OCI-LY7 (cell line): Measurements from ENCODE around the gene SEMA3D. TPM values are rescaled to one million over a fixed set of nuclear protein-coding genes. Genes with fewer than 3 reads are reported as not detected.

Experiments used
- BruUV-seq: library from RNA; stranded (reverse); fragments of 400-500 nt; replicated peaks from 2 replicates; lab custom pipeline; 2021; lab: Mats Ljungman, UMichigan
- CTCF ChIA-PET: fragments of 300-600 bp; sonication (Branson Sonifier 250); formaldehyde crosslinking; loops from one replicate; lab custom pipeline; 2022; ENCODE audit warnings: antibody characterized with exemption; ENCODE audit not compliant: unreplicated experiment; lab: Charles Lee
- POLR2A ChIA-PET: fragments of 300-600 bp; sonication (Branson Sonifier 250); formaldehyde crosslinking; loops from one replicate; lab custom pipeline; 2022; ENCODE audit warnings: antibody characterized with exemption; lab: Charles Lee
- DNase-seq: peaks from one replicate; pipeline ENCODE4 v3.0.0-alpha.2; 2015; ENCODE audit warnings: low spot score
- H2AFZ ChIP-seq: fragments of 200-600 bp; sonication (generic), shearing (Covaris generic); 2 replicates; pipeline ENCODE4 v1.6.1; 2014; ENCODE audit warnings: mild to moderate bottlenecking, antibody characterized with exemption, low read length, moderate library complexity
- H3K27ac ChIP-seq: fragments of 200-600 bp; sonication (generic); 2 replicates; pipeline ENCODE4 v1.5.1; 2014; ENCODE audit warnings: mixed run types, low read depth, mild to moderate bottlenecking, moderate library complexity, low read length, inconsistent platforms; ENCODE audit not compliant: poor library complexity, severe bottlenecking
- H3K36me3 ChIP-seq: fragments of 200-600 bp; sonication (generic); 2 replicates; pipeline ENCODE4 v1.6.1; 2014; ENCODE audit warnings: mild to moderate bottlenecking, antibody characterized with exemption, low read length, moderate library complexity, mixed read lengths; ENCODE audit not compliant: insufficient read depth
- H3K4me1 ChIP-seq: fragments of 200-600 bp; sonication (generic); 2 replicates; pipeline ENCODE4 v1.5.1; 2014; ENCODE audit warnings: mild to moderate bottlenecking, low read length; ENCODE audit not compliant: insufficient read depth, poor library complexity, severe bottlenecking
- H3K4me2 ChIP-seq: fragments of 200-600 bp; sonication (generic); 2 replicates; pipeline ENCODE4 v1.6.1; 2014; ENCODE audit warnings: mild to moderate bottlenecking, low read length
- H3K4me3 ChIP-seq: fragments of 200-600 bp; sonication (generic); 2 replicates; pipeline ENCODE4 v1.5.1; 2014; ENCODE audit warnings: mild to moderate bottlenecking, low read depth, low read length; ENCODE audit not compliant: poor library complexity, severe bottlenecking
- H3K79me2 ChIP-seq: fragments of 200-600 bp; sonication (generic); 2 replicates; pipeline ENCODE4 v1.6.1; 2016; ENCODE audit warnings: low read depth, mild to moderate bottlenecking, low read length, moderate library complexity, mixed read lengths; ENCODE audit not compliant: insufficient read depth
- H3K9me2 ChIP-seq: fragments of 200-600 bp; sonication (generic); 2 replicates; pipeline ENCODE4 v1.6.1; 2016; ENCODE audit warnings: mild to moderate bottlenecking, low read length, mixed read lengths; ENCODE audit not compliant: insufficient read depth
- H3K9me3 ChIP-seq: fragments of 200-600 bp; sonication (generic); 2 replicates; pipeline ENCODE4 v1.6.1; 2014; ENCODE audit warnings: mild to moderate bottlenecking, mixed run types, low read length, mixed read lengths
- H4K20me1 ChIP-seq: fragments of 200-600 bp; sonication (generic); 2 replicates; pipeline ENCODE4 v1.6.1; 2014; ENCODE audit warnings: mild to moderate bottlenecking, antibody characterized with exemption, low read length, moderate library complexity, mixed read lengths; ENCODE audit not compliant: insufficient read depth
- EZH2phosphoT487 ChIP-seq: fragments of 200-600 bp; sonication (generic); IDR thresholded peaks from 2 replicates; pipeline ENCODE4 v1.6.1; 2018; ENCODE audit warnings: low read depth, borderline replicate concordance, mild to moderate bottlenecking, mixed run types, antibody characterized with exemption, low read length, moderate library complexity, mixed read lengths
- intact Hi-C: fragments of 100-400 bp; cut with micrococcal nuclease; formaldehyde crosslinking; loops from one replicate; pipeline ENCODE4 v1.10.0; 2022; ENCODE audit not compliant: unreplicated experiment
- total RNA-seq, 2 experiments: library from RNA; depleted of rRNA in 1 of 2; stranded (reverse); fragments of >200 nt in 1 of 2; shearing (Covaris generic) in 1 of 2; gene quantifications; 2 replicates each; pipeline ENCODE4 v1.2.3, GENCODE V29; 2014 to 2022
- TF ChIP-seq, protein P1 (sequence below): fragments of 200-600 bp; sonication (generic); conservative IDR thresholded peaks from 2 replicates; pipeline ENCODE4 v1.5.1; 2014; ENCODE audit warnings: mild to moderate bottlenecking, antibody characterized with exemption, low read length, moderate library complexity, mixed read lengths

The SEMA3D gene
- total RNA-seq, 2 experiments from 2014 or later: not detected

- Histone ChIP-seq H4K20me1 (no peaks in the 10 kb centered on the region), H3K36me3 (no peaks in the 10 kb centered on the region), H3K4me1 (no peaks in the 10 kb centered on the region), H3K9me3 (no peaks in the 10 kb centered on the region), H3K9me2 (no peaks in the 10 kb centered on the region), H3K27ac (no peak overlapping the region), H3K4me3 (no peak overlapping the region), H3K4me2 (no peak overlapping the region), H2AFZ (no peak overlapping the region), H3K79me2 (no peaks in the 10 kb centered on the region)
- no TSS peak for BruUV-seq
- POLR2A ChIA-PET: interaction anchor here (0.7 to 1.2 kb wide), 2 partner anchors 8 to 411 kb away, joined by 3 to 4 read pairs; no protein-coding TSS in a partner anchor
- DNase-seq: no peak
- no peak for TF ChIP-seq EZH2phosphoT487
- TF ChIP-seq, protein P1, sequence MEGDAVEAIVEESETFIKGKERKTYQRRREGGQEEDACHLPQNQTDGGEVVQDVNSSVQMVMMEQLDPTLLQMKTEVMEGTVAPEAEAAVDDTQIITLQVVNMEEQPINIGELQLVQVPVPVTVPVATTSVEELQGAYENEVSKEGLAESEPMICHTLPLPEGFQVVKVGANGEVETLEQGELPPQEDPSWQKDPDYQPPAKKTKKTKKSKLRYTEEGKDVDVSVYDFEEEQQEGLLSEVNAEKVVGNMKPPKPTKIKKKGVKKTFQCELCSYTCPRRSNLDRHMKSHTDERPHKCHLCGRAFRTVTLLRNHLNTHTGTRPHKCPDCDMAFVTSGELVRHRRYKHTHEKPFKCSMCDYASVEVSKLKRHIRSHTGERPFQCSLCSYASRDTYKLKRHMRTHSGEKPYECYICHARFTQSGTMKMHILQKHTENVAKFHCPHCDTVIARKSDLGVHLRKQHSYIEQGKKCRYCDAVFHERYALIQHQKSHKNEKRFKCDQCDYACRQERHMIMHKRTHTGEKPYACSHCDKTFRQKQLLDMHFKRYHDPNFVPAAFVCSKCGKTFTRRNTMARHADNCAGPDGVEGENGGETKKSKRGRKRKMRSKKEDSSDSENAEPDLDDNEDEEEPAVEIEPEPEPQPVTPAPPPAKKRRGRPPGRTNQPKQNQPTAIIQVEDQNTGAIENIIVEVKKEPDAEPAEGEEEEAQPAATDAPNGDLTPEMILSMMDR: no peak
- intact Hi-C loops: no loop called here
- CTCF ChIA-PET: no interaction called here
Measured at GRCh38 chr7:84975586-84976185, 211.2 kb downstream of the SEMA3D start.

- Histone ChIP-seq H3K4me2 (no peak overlapping the region), H3K79me2 (no peaks in the 10 kb centered on the region), H3K36me3 (no peaks in the 10 kb centered on the region), H3K4me3 (no peak overlapping the region), H3K9me3 (no peaks in the 10 kb centered on the region), H3K27ac (no peak overlapping the region), H3K9me2 (no peaks in the 10 kb centered on the region), H4K20me1 (no peaks in the 10 kb centered on the region), H3K4me1 (no peaks in the 10 kb centered on the region), H2AFZ (no peak overlapping the region)
- CTCF ChIA-PET: no interaction called here
- no TSS peak for BruUV-seq
- no peak for DNase-seq
- TF ChIP-seq, protein P1: no peak
- TF ChIP-seq EZH2phosphoT487: no peak
- POLR2A ChIA-PET: no interaction called here
- intact Hi-C loops: no loop called here
Measured at GRCh38 chr7:84971360-84971759, 215.5 kb downstream of the SEMA3D start.

DNA sequence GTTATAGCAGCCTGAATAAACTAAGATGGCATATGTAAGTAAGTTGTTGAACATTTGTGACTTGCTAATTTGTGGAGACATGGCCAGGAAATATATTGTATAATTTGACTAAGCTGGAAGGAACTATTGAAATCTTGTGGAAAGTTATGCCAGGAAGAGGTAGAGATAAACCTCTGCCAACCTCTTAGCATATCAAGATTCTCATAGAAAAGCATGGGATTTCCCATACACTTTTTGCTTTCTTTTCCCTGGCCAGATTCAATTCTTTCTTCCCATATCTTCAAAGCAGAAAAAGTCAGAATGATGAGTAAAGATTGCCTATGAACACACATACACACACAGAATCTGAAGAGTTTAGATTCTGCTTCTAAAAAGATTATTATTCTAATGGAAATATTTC, 216.2 kb downstream of the SEMA3D start:
- POLR2A ChIA-PET: no interaction called here
- H3K36me3 ChIP-seq: no peaks in the 10 kb centered on the region
- no peaks in the 10 kb centered on the region for H3K9me3 ChIP-seq
- no peak overlapping the region for H3K4me3 ChIP-seq
- DNase-seq: no peak
- no peak overlapping the region for H3K27ac ChIP-seq
- no peaks in the 10 kb centered on the region for H3K4me1 ChIP-seq
- CTCF ChIA-PET: no interaction called here
- H4K20me1 ChIP-seq: no peaks in the 10 kb centered on the region
- no peak overlapping the region for H3K4me2 ChIP-seq
- H2AFZ ChIP-seq: no peak overlapping the region
- BruUV-seq: no TSS peak
- no peaks in the 10 kb centered on the region for H3K79me2 ChIP-seq
- no peaks in the 10 kb centered on the region for H3K9me2 ChIP-seq
- TF ChIP-seq, protein P1: no peak
- no peak for TF ChIP-seq EZH2phosphoT487
- intact Hi-C loops: no loop called here
